ENCODE measurements around the gene SNRNP200. TPM values are rescaled to one million over a fixed set of nuclear protein-coding genes. Genes with fewer than 3 reads are reported as not detected.

The SNRNP200 gene
- total RNA-seq, 4 donors from 2014 or later, result 35.0 to 147 (median 65.5) TPM

DNA sequence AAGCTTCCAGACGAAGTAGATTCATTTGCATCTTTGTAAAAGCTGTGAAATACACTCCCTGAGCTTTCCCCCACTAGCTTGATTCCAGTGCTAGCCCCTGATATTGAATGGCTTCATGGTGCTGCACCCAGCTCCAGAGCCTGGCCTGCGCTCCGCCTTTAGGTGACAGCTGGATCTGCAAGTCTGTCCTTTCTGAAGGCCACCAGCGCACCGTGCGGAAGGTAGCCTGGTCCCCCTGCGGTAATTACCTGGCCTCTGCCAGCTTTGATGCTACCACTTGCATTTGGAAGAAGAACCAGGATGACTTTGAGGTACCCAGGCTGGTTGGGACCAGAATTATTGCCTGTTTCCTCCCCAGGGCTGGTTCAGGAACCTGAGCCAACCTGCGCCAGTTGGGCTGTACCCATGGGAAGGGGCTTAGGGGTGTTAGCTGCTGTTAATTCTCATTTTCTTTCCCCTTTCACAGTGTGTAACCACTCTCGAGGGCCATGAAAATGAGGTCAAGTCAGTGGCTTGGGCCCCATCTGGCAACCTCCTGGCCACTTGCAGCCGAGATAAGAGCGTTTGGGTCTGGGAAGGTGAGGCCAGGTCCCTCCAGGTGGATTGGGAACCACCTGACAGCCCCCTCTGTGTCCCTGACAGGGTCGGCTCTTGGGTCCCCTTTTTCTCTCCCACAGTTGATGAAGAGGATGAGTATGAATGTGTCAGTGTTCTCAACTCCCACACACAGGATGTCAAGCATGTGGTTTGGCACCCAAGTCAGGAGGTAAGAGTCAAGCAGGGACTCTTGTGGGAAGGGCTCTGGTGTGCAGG lies 38.0 kb downstream of the SNRNP200 start:
- peak overlapping the region in 1 of 2 donors; percentile 99 for H3K4me3 ChIP-seq

DNA sequence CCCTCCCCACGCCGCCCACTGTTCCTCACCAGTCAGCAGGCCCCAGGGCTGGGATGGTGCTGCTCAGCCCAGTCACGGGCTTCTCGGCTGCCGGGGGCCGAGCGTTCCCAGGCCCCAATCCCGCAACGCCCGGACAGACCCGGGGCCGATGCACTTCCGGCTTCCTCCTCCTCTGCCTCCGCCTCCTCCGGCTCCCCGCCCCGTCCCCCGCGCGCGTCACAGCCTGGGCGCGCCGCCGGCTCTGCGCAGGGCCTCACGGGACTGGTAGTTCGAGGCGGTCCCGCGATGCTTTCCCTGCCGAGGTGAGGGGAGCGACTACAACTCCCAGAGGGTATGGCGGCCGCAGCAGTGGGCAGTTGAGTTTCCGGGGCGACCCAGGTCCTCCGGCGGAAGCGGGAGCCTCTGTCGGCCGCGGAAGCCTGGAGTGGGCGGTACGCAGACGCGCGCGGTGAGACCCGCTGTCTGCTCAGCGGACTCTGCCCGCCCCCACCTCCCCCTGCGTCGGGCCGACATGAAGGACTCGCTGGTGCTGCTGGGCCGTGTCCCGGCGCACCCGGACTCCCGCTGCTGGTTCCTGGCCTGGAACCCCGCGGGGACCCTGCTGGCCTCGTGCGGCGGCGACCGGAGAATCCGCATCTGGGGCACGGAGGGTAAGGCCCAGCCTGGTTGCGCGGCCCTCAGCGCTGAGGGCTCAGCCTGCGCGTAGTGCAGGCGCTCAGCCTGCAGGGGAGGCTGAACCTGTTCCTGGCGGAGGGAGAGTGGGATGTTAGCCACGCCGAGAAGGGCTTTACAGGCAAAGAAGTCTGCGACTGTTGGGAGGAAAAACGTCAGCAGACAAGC lies 39.3 kb downstream of the SNRNP200 start, which contains the start of the genes CIAO1 and TMEM127:
TSS of gene CIAO1 (plus strand) at position 386 of the 840 bp plus-strand sequence. CDS start at position 512, 126 bp downstream.
TSS of gene TMEM127 (minus strand) at position 158 of the 840 bp plus-strand sequence. CDS start 616 bp downstream, outside the sequence.
- intact Hi-C loops (cut with DNase I; ENCODE audit: low total_unique reads), result no loop called here
- Histone ChIP-seq H3K36me3 (no peaks in the 10 kb centered on the region), H3K27ac (peak within 1 kb of the TSS; percentile 67 to 87), H3K4me1 (peaks cover 6 to 13% of the 10 kb centered on the region in 2 donors), H3K27me3 (no peaks in the 10 kb centered on the region), H3K4me3 (peak within 1 kb of the TSS; percentile 97 to 99), H3K9me3 (no peaks in the 10 kb centered on the region)
- DNase-seq, result peak; percentile 97 to 99
- TF ChIP-seq, protein P1, sequence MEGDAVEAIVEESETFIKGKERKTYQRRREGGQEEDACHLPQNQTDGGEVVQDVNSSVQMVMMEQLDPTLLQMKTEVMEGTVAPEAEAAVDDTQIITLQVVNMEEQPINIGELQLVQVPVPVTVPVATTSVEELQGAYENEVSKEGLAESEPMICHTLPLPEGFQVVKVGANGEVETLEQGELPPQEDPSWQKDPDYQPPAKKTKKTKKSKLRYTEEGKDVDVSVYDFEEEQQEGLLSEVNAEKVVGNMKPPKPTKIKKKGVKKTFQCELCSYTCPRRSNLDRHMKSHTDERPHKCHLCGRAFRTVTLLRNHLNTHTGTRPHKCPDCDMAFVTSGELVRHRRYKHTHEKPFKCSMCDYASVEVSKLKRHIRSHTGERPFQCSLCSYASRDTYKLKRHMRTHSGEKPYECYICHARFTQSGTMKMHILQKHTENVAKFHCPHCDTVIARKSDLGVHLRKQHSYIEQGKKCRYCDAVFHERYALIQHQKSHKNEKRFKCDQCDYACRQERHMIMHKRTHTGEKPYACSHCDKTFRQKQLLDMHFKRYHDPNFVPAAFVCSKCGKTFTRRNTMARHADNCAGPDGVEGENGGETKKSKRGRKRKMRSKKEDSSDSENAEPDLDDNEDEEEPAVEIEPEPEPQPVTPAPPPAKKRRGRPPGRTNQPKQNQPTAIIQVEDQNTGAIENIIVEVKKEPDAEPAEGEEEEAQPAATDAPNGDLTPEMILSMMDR (IDR thresholded peaks at IDR 0.05), result peak in 3 of 4 experiments; percentile 13 to 18 (median 17)
- TF ChIP-seq POLR2A (IDR thresholded peaks at IDR 0.05), result peak; percentile 85 to 87

More for the DNA sequence above, 38.0 kb downstream of the SNRNP200 start:
- Histone ChIP-seq H3K36me3 (peaks cover 0 to 3% of the 10 kb centered on the region in 2 donors), H3K27ac (no peak overlapping the region), H3K27me3 (no peaks in the 10 kb centered on the region), H3K4me1 (peaks cover 6 to 13% of the 10 kb centered on the region in 2 donors), H3K9me3 (no peaks in the 10 kb centered on the region)
- DNase-seq, result no peak
- TF ChIP-seq POLR2A (IDR thresholded peaks at IDR 0.05), result no peak
- TF ChIP-seq, protein P1 (IDR thresholded peaks at IDR 0.05), result no peak
- intact Hi-C loops (cut with DNase I; ENCODE audit: low total_unique reads), result no loop called here

DNA sequence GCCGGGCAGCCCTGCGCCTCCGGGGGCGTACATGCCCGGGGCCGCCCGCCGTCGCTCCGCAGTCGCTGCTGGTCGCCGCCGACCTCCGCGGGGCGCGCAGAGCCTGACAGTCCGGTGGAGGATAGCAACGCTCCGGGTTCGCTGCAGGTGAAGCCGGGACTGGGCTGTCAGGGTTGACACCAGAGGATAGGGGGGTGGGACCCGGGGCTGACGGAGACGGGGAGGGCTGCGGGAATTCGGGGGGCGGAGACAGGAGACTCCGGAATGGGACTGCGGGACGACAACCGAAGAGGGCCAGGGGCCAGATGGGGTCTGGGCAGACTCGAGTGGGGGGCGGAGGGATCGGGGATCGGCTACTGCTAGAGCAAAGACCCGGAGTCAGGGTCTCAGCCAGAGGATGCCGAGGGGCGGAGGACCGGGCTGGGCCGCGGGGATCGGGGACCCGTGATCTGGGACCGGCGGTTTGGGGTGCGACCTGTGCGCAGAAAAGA lies 40.0 kb downstream of the SNRNP200 start:
- Histone ChIP-seq H3K27ac (peak overlapping the region; percentile 46 to 87), H3K27me3 (no peaks in the 10 kb centered on the region), H3K4me1 (peaks cover 6 to 13% of the 10 kb centered on the region in 2 donors), H3K36me3 (no peaks in the 10 kb centered on the region), H3K9me3 (no peaks in the 10 kb centered on the region), H3K4me3 (peak overlapping the region; percentile 97 to 99)
- intact Hi-C loops (cut with DNase I; ENCODE audit: low total_unique reads), result no loop called here
- TF ChIP-seq POLR2A (IDR thresholded peaks at IDR 0.05), result no peak
- TF ChIP-seq, protein P1 (IDR thresholded peaks at IDR 0.05), result no peak
- no peak for DNase-seq

DNA sequence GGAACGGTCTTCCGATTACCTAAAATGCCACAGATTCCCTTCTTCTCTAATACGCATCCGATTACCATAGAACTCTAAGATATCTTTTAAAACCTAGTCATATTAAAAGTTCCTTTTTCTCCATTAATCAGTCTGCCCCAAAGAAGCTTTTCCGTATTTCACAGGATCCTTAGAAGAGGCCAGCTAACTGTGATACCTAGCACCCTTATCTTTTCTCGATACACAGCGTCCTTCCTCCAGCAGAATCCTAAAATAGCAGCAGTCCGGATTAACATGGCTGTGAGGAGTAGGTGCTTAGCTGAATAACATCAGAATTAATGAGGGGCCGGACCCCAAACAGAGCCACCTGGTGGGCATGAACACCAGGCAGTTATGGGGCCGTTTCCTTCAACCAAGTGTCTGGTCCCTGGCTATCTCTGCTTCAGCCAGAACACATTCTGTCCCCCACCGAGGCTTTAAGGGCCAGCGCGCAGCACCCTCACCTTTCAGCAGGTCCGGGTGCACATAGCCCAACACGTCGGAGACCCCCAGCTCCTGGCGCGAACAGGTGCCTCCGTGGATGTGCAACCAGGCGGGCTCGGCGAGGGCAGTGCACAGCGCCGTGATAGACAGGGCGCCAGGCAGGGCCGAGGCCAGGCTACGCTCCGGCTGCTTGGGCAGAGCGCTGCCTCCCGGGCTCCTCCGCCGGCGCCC lies 40.5 kb downstream of the SNRNP200 start:
- Histone ChIP-seq H3K9me3 (no peaks in the 10 kb centered on the region), H3K4me1 (peaks cover 6 to 13% of the 10 kb centered on the region in 2 donors)
- intact Hi-C loops (cut with DNase I; ENCODE audit: low total_unique reads), result no loop called here

More for the DNA sequence above, 40.5 kb downstream of the SNRNP200 start:
- H3K36me3 ChIP-seq, result no peaks in the 10 kb centered on the region
- no peak for DNase-seq
- no peaks in the 10 kb centered on the region for H3K27me3 ChIP-seq
- peak overlapping the region; percentile 46 to 87 for H3K27ac ChIP-seq
- H3K4me3 ChIP-seq, result peak overlapping the region; percentile 97 to 99
- TF ChIP-seq, protein P1 (IDR thresholded peaks at IDR 0.05), result peak in 1 of 4 experiments; percentile 22
- no peak for TF ChIP-seq POLR2A (IDR thresholded peaks at IDR 0.05)
